ENCODE measurements around the gene TSC22D3. TPM values are rescaled to one million over a fixed set of nuclear protein-coding genes. Genes with fewer than 3 reads are reported as not detected.
"Not testable (repeated sequence)": the region's sequence is repeated elsewhere in the genome, so short reads cannot be mapped to it uniquely, and the experiment has no call there.

The TSC22D3 gene
- total and polyA plus RNA-seq, 2 experiments from 2014 or later, result 235 to 297 TPM

- Histone ChIP-seq H3K9me3 (ENCODE audit: low read depth) (no peaks in the 10 kb centered on the region), H3K27ac (no peak overlapping the region)
- no peak for DNase-seq (ENCODE audit: low read depth in 1 of 2, low spot score in 1 of 2)
Observed at GRCh38 chrX:107691024-107691448, 84.6 kb downstream of the TSC22D3 start.

GRCh38 chrX:107687445-107687844 lies 88.1 kb downstream of the TSC22D3 start:
- Histone ChIP-seq H3K9me3 (ENCODE audit: low read depth) (no peaks in the 10 kb centered on the region), H3K27me3 (no peaks in the 10 kb centered on the region), H3K27ac (no peak overlapping the region), H3K4me1 (ENCODE audit: low read depth) (peaks cover 43% of the 10 kb centered on the region), H3K36me3 (no peaks in the 10 kb centered on the region), H3K4me3 (no peak overlapping the region)
- no peak for DNase-seq (ENCODE audit: low read depth in 1 of 2, low spot score in 1 of 2)
- no peak for TF ChIP-seq CTCF (IDR thresholded peaks at IDR 0.05; ENCODE audit: low read depth, low read length)

More at GRCh38 chrX:107691024-107691448, 84.6 kb downstream of the TSC22D3 start:
- TF ChIP-seq CTCF (IDR thresholded peaks at IDR 0.05; ENCODE audit: low read depth, low read length), result no peak
- Histone ChIP-seq H3K4me3 (no peak overlapping the region), H3K4me1 (ENCODE audit: low read depth) (peaks cover 28% of the 10 kb centered on the region), H3K36me3 (no peaks in the 10 kb centered on the region), H3K27me3 (no peaks in the 10 kb centered on the region)

- peaks cover 43% of the 10 kb centered on the region for H3K4me1 ChIP-seq (ENCODE audit: low read depth)
- no peaks in the 10 kb centered on the region for H3K36me3 ChIP-seq
- H3K27me3 ChIP-seq, result no peaks in the 10 kb centered on the region
- no peaks in the 10 kb centered on the region for H3K9me3 ChIP-seq (ENCODE audit: low read depth)
- no peak overlapping the region for H3K27ac ChIP-seq
- H3K4me3 ChIP-seq, result no peak overlapping the region
- TF ChIP-seq CTCF (IDR thresholded peaks at IDR 0.05; ENCODE audit: low read depth, low read length), result no peak
- DNase-seq (ENCODE audit: low read depth in 1 of 2, low spot score in 1 of 2), result peak in 1 of 2 donors; percentile 25
Observed at GRCh38 chrX:107686792-107687191, 88.8 kb downstream of the TSC22D3 start.

GRCh38 chrX:107686026-107686425 lies 89.6 kb downstream of the TSC22D3 start:
- TF ChIP-seq CTCF (IDR thresholded peaks at IDR 0.05; ENCODE audit: low read depth, low read length), result no peak
- Histone ChIP-seq H3K27me3 (no peaks in the 10 kb centered on the region), H3K9me3 (ENCODE audit: low read depth) (no peaks in the 10 kb centered on the region), H3K36me3 (no peaks in the 10 kb centered on the region), H3K4me1 (ENCODE audit: low read depth) (peaks cover 43% of the 10 kb centered on the region), H3K27ac (no peak overlapping the region), H3K4me3 (no peak overlapping the region)
- DNase-seq (ENCODE audit: low read depth in 1 of 2, low spot score in 1 of 2), result no peak

GRCh38 chrX:107685586-107685985 lies 90.0 kb downstream of the TSC22D3 start:
- H3K9me3 ChIP-seq (ENCODE audit: low read depth); H3K27ac ChIP-seq; H3K4me3 ChIP-seq; DNase-seq (ENCODE audit: low read depth in 1 of 2, low spot score in 1 of 2); H3K27me3 ChIP-seq; H3K36me3 ChIP-seq: not testable (repeated sequence)
- peaks cover 43% of the 10 kb centered on the region for H3K4me1 ChIP-seq (ENCODE audit: low read depth)

GRCh38 chrX:107684956-107685385 lies 90.6 kb downstream of the TSC22D3 start:
- Histone ChIP-seq H3K27ac (no peak overlapping the region), H3K27me3 (no peaks in the 10 kb centered on the region), H3K36me3 (no peaks in the 10 kb centered on the region), H3K9me3 (ENCODE audit: low read depth) (no peaks in the 10 kb centered on the region), H3K4me1 (ENCODE audit: low read depth) (peaks cover 40% of the 10 kb centered on the region), H3K4me3 (no peak overlapping the region)
- DNase-seq (ENCODE audit: low read depth in 1 of 2, low spot score in 1 of 2), result peak; percentile 55 to 90
- TF ChIP-seq CTCF (IDR thresholded peaks at IDR 0.05; ENCODE audit: low read depth, low read length), result no peak
